Measurements from ENCODE around the gene KDM5C. TPM values are rescaled to one million over a fixed set of nuclear protein-coding genes. Genes with fewer than 3 reads are reported as not detected.

The KDM5C gene
- total and polyA plus RNA-seq, 9 of the 15 experiments (the other 6 are each of a cell fraction or from before 2014, with no cell fraction given) = 0.62 to 136 (median 52.4) TPM

DNA sequence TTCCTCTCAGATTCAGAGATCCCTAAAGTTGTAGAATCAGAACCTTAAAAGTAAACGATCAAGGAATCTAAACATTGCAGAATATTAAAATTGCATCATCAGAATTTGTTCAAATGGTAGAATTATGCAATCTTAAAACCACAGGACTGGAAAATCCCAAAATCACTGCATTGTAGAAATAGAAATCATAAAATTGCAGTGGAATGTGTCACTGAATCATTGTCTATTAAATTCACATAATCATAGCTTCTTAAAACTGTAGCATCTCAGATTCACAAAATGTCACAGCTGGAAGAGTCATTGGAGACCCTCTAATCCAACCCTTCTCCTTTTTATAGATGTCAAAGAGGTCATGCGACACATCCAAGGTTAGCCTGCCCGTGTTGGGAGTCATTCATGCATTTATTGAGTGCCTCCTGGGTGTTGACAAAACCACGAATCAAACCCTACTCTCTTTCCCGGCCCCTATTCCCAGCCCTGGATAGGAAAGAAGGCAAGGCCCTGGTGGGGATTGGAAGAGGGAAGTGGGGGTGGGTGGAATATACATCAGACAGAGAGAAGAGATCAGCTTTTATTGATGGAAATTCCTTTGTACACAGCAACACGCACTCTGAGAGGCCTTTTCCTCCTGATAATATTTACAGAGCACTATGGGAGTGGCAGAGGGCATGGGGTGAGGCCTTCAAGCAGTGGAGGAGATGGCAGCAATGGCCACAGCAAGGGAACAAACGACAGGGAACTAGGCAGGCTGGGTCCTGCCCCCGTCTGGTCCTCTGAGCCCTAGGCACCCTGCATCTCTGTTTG lies 41.0 kb upstream of the KDM5C start (continued):
- TF ChIP-seq, protein P1, sequence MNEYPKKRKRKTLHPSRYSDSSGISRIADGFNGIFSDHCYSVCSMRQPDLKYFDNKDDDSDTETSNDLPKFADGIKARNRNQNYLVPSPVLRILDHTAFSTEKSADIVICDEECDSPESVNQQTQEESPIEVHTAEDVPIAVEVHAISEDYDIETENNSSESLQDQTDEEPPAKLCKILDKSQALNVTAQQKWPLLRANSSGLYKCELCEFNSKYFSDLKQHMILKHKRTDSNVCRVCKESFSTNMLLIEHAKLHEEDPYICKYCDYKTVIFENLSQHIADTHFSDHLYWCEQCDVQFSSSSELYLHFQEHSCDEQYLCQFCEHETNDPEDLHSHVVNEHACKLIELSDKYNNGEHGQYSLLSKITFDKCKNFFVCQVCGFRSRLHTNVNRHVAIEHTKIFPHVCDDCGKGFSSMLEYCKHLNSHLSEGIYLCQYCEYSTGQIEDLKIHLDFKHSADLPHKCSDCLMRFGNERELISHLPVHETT (CRISPR knock-in tag; conservative IDR thresholded peaks at IDR 0.05 in 1 of 2, IDR thresholded peaks at IDR 0.05 in 1 of 2) = no peak

DNA sequence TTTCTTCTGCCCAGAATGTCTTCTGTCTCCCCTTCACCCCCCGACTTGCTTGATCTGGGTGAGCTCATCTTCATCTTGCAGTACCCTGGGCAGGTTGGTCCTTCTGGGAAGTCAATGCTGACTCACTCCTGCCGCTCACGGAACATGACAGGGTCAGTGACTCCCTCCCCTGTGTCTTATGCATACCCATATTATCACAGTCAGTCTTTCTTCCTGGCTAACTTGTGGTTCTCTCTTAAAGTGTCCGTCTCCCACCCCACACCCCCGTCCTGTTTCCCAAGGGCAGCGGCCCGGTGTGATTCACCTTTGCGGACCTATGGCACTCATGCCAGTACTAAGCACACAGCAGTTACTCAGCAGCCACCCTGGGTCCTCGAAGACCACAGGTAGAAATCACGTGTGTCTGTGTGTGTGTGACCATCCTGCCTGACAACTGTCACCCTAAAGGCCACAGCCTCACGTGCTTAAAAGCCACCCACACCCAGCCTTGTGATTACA lies 38.6 kb upstream of the KDM5C start:
- Histone ChIP-seq H3K9ac (ENCODE audit: insufficient read depth in 1 of 2, low read depth in 2 of 2, low read length in 2 of 2) (peak overlapping the region; percentile 4 to 8; a peak in 2 of 4 replicates), H3K36me3 (ENCODE audit: control insufficient read depth, insufficient read depth, low read length) (peaks cover 2% of the 10 kb centered on the region; the same call in 1 of the 3 replicates), H3K9me3 (replicated peaks; ENCODE audit: control insufficient read depth, insufficient read depth, low read depth, low read length) (no peaks in the 10 kb centered on the region), H3K4me2 (ENCODE audit: insufficient read depth, low read length) (peak overlapping the region; percentile 43), H3K4me1 (replicated peaks in 1 of 2; ENCODE audit: control insufficient read depth in 2 of 2, insufficient read depth in 2 of 2, low read length in 2 of 2) (peaks cover 50 to 59% of the 10 kb centered on the region in 2 experiments; a peak in 4 of 5 replicates), H3K9me1 (ENCODE audit: control insufficient read depth, insufficient read depth, low read length) (no peaks in the 10 kb centered on the region), H2AFZ (ENCODE audit: low read depth, low read length) (peak overlapping the region; percentile 54; the same call in 1 of the 2 replicates), H3K4me3 (no peak overlapping the region), H4K20me1 (replicated peaks; ENCODE audit: control insufficient read depth, insufficient read depth, low read length) (no peaks in the 10 kb centered on the region), H3K27me3 (ENCODE audit: control insufficient read depth in 2 of 2, insufficient read depth in 2 of 2, low read length in 2 of 2) (no peaks in the 10 kb centered on the region), H3K27ac (ENCODE audit: extremely low read depth, low read depth, low read length) (peak overlapping the region; percentile 41), H3K79me2 (ENCODE audit: control insufficient read depth, insufficient read depth, low read length) (no peaks in the 10 kb centered on the region)
- ChIA-PET CTCF (ENCODE audit: low intra/inter-chr PET ratio) (no interaction called here), POLR2A (interaction anchor here (1.0 kb wide), 1 partner anchor 159 kb away, joined by 4 read pairs; the partner anchor contains the start of genes RIBC1 and SMC1A)
- intact Hi-C loops (cut with micrococcal nuclease) = no loop called here
- in situ Hi-C loops (cut with MboI) = no loop called here
- no TSS peak for BruUV-seq (replicated peaks)
- 1% methylated on average over 9 of the region's 11 CpGs for WGBS (ENCODE audit: insufficient coverage, low coverage, missing lambda C conversion rate)
- ATAC-seq = peak; percentile 78
- FAIRE-seq = peak; percentile 96
- DNase-seq (ENCODE audit: extremely low read depth in 1 of 4, low spot score in 3 of 4) = peak; percentile 69 to 85 (median 72)
- TF ChIP-seq, protein P2, sequence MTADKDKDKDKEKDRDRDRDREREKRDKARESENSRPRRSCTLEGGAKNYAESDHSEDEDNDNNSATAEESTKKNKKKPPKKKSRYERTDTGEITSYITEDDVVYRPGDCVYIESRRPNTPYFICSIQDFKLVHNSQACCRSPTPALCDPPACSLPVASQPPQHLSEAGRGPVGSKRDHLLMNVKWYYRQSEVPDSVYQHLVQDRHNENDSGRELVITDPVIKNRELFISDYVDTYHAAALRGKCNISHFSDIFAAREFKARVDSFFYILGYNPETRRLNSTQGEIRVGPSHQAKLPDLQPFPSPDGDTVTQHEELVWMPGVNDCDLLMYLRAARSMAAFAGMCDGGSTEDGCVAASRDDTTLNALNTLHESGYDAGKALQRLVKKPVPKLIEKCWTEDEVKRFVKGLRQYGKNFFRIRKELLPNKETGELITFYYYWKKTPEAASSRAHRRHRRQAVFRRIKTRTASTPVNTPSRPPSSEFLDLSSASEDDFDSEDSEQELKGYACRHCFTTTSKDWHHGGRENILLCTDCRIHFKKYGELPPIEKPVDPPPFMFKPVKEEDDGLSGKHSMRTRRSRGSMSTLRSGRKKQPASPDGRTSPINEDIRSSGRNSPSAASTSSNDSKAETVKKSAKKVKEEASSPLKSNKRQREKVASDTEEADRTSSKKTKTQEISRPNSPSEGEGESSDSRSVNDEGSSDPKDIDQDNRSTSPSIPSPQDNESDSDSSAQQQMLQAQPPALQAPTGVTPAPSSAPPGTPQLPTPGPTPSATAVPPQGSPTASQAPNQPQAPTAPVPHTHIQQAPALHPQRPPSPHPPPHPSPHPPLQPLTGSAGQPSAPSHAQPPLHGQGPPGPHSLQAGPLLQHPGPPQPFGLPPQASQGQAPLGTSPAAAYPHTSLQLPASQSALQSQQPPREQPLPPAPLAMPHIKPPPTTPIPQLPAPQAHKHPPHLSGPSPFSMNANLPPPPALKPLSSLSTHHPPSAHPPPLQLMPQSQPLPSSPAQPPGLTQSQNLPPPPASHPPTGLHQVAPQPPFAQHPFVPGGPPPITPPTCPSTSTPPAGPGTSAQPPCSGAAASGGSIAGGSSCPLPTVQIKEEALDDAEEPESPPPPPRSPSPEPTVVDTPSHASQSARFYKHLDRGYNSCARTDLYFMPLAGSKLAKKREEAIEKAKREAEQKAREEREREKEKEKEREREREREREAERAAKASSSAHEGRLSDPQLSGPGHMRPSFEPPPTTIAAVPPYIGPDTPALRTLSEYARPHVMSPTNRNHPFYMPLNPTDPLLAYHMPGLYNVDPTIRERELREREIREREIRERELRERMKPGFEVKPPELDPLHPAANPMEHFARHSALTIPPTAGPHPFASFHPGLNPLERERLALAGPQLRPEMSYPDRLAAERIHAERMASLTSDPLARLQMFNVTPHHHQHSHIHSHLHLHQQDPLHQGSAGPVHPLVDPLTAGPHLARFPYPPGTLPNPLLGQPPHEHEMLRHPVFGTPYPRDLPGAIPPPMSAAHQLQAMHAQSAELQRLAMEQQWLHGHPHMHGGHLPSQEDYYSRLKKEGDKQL (CRISPR knock-in tag; IDR thresholded peaks at IDR 0.05; ENCODE audit: borderline replicate concordance) = no peak
- TF ChIP-seq PHF8 (IDR thresholded peaks at IDR 0.05; ENCODE audit: borderline replicate concordance, low read length) = no peak
- TF ChIP-seq HNRNPH1 (optimal IDR thresholded peaks at IDR 0.05; ENCODE audit: low read depth, low read length) = no peak
- no peak for TF ChIP-seq BRF1 (IDR thresholded peaks at IDR 0.05; ENCODE audit: borderline replicate concordance, extremely low read depth, insufficient read length)
- TF ChIP-seq NFE2 (IDR thresholded peaks at IDR 0.05; ENCODE audit: low read depth) = peak; percentile 90
- TF ChIP-seq, protein P3, sequence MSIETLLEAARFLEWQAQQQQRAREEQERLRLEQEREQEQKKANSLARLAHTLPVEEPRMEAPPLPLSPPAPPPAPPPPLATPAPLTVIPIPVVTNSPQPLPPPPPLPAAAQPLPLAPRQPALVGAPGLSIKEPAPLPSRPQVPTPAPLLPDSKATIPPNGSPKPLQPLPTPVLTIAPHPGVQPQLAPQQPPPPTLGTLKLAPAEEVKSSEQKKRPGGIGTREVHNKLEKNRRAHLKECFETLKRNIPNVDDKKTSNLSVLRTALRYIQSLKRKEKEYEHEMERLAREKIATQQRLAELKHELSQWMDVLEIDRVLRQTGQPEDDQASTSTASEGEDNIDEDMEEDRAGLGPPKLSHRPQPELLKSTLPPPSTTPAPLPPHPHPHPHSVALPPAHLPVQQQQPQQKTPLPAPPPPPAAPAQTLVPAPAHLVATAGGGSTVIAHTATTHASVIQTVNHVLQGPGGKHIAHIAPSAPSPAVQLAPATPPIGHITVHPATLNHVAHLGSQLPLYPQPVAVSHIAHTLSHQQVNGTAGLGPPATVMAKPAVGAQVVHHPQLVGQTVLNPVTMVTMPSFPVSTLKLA (conservative IDR thresholded peaks at IDR 0.05) = peak; percentile 13 to 59; a peak in 2 of 4 replicates
